ENCODE data around the gene ADAMTS15. TPM values are rescaled to one million over a fixed set of nuclear protein-coding genes. Genes with fewer than 3 reads are reported as not detected.

Gene ADAMTS15
- total RNA-seq, 4 donors from 2014 or later = 18.4 to 34.1 (median 24.9) TPM

DNA sequence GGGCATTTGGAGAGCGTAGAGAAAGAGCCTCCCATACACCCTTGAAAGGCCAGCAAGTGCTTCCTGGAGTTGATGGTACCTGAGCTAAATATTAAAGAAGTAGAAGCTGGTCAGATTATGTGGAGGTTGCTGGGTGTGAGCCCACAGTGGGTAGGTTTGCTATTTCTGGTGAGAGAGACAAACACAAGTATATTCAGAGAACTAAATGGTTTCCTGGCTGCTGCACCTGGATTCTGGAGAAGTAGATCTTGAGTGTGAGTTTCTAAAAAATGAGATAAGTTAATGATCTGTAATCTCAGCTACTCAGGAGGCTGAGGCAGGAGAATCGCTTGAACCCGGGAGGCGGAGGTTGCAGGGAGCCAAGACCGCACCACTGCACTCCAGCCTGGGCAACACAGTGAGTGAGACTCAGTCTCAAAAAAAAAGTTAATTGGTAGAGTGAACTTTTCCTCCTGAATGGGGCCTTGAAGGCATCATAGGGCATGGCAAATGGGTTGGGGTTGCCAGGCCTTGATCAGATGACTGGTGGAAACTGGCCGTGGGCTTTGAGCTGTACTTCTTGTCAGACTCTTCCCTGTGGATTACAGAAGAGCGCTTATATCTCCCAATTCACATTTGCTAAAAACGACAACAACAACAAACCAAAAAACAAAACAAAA lies 75.8 kb downstream of the ADAMTS15 start:
- no peak for TF ChIP-seq EP300 (IDR thresholded peaks at IDR 0.05)
- no peak for TF ChIP-seq POLR2A (IDR thresholded peaks at IDR 0.05)
- no peak for TF ChIP-seq CTCF (IDR thresholded peaks at IDR 0.05)

GRCh38 chr11:130525307-130525706 lies 76.9 kb downstream of the ADAMTS15 start:
- TF ChIP-seq CTCF (IDR thresholded peaks at IDR 0.05) (no peak), EP300 (IDR thresholded peaks at IDR 0.05) (no peak), POLR2A (IDR thresholded peaks at IDR 0.05) (no peak)
- H3K27me3 ChIP-seq = no peaks in the 10 kb centered on the region
- 85 to 94% methylated on average over 6 of the region's 6 CpGs for WGBS, 2 donors
- H3K4me3 ChIP-seq = no peak overlapping the region
- H3K4me1 ChIP-seq = peaks cover 0 to 34% (median 24%) of the 10 kb centered on the region in 4 donors
- no peaks in the 10 kb centered on the region for H3K36me3 ChIP-seq
- no peak overlapping the region for H3K27ac ChIP-seq
- no peak for DNase-seq (ENCODE audit: low spot score in 2 of 2)
- H3K9me3 ChIP-seq = no peaks in the 10 kb centered on the region

More for the DNA sequence above, 75.8 kb downstream of the ADAMTS15 start:
- no peak overlapping the region for H3K4me3 ChIP-seq
- WGBS, 2 donors = 90% methylated on average over 8 of the region's 8 CpGs
- H3K9me3 ChIP-seq = no peaks in the 10 kb centered on the region
- no peak for DNase-seq (ENCODE audit: low spot score in 2 of 2)
- H3K36me3 ChIP-seq = no peaks in the 10 kb centered on the region
- peaks cover 0 to 40% (median 24%) of the 10 kb centered on the region in 4 donors for H3K4me1 ChIP-seq
- H3K27me3 ChIP-seq = no peaks in the 10 kb centered on the region
- H3K27ac ChIP-seq = peak overlapping the region in 2 of 4 donors; percentile 73 to 82

Other genes starting within 250 kb of the ADAMTS15 start
- gene ZBTB44, start 133.7 kb upstream of the ADAMTS15 start, total RNA-seq = 10 to 100 TPM; 45.3 to 62.1 (median 55.8) TPM
- 1 to 10 TPM in 3 of 4 donors, under 1 TPM in 1; 0.66 to 3.9 (median 1.6) TPM for gene ADAMTS8, start 20.0 kb upstream of the ADAMTS15 start, total RNA-seq

All from tibial nerve (tissue), 4 donors.